ENCODE measurements around the gene TTR.

Gene TTR

GRCh38 chr18:31551883-31552282 lies 39.8 kb upstream of the TTR start:
- WGBS (ENCODE audit: extremely low coverage, insufficient coverage, insufficient read length): no CpG with 5 or more reads among the region's 3 CpGs
- peaks cover 1% of the 10 kb centered on the region for H3K9me3 ChIP-seq (ENCODE audit: insufficient read depth, low read depth, low read length)
- H3K36me3 ChIP-seq (ENCODE audit: control insufficient read depth in 1 of 2, insufficient read depth in 2 of 2, low read length in 2 of 2): peaks cover 0 to 4% of the 10 kb centered on the region in 2 experiments
- H3K4me1 ChIP-seq (ENCODE audit: control insufficient read depth in 1 of 2, insufficient read depth in 2 of 2, low read length in 2 of 2): no peaks in the 10 kb centered on the region
- no peak overlapping the region for H3K9ac ChIP-seq (ENCODE audit: low read length)
- no peak overlapping the region for H4K91ac ChIP-seq (ENCODE audit: low read depth, low read length)
- H4K8ac ChIP-seq (ENCODE audit: low read depth, low read length): no peak overlapping the region
- no peaks in the 10 kb centered on the region for H3K27me3 ChIP-seq (ENCODE audit: insufficient read depth, low read length)
- no peak overlapping the region for H3K4ac ChIP-seq (ENCODE audit: low read depth, low read length)
- DNase-seq: no peak
- no peak overlapping the region for H2BK120ac ChIP-seq (ENCODE audit: insufficient read depth, low read length, poor library complexity)
- H3K4me3 ChIP-seq (ENCODE audit: low read depth, low read length): no peak overlapping the region
- H2AK5ac ChIP-seq (ENCODE audit: low read length): no peak overlapping the region
- no peak overlapping the region for H3K14ac ChIP-seq (ENCODE audit: low read length)
- no peak overlapping the region for H3K18ac ChIP-seq (ENCODE audit: low read length)
- no peak overlapping the region for H2BK5ac ChIP-seq (ENCODE audit: low read depth, low read length, poor library complexity)
- H2BK12ac ChIP-seq (ENCODE audit: low read length): no peak overlapping the region
- no peak overlapping the region for H3K27ac ChIP-seq (ENCODE audit: low read depth, low read length)
- H4K12ac ChIP-seq (ENCODE audit: low read depth, low read length): no peak overlapping the region
- no peaks in the 10 kb centered on the region for H3K79me2 ChIP-seq (ENCODE audit: control insufficient read depth, insufficient read depth, low read length, poor library complexity)
- H3K4me2 ChIP-seq (ENCODE audit: low read length): no peak overlapping the region
- H2AFZ ChIP-seq (ENCODE audit: insufficient read depth, low read length, poor library complexity): no peak overlapping the region
- H3K79me1 ChIP-seq (ENCODE audit: low read length): no peaks in the 10 kb centered on the region
- no peak overlapping the region for H3K23ac ChIP-seq (ENCODE audit: low read length)

GRCh38 chr18:31553800-31554199 lies 37.9 kb upstream of the TTR start:
- H4K8ac ChIP-seq (ENCODE audit: low read depth, low read length): no peak overlapping the region
- WGBS (ENCODE audit: extremely low coverage, insufficient coverage, insufficient read length): no CpG with 5 or more reads among the region's 6 CpGs
- no peak overlapping the region for H2BK12ac ChIP-seq (ENCODE audit: low read length)
- H3K79me1 ChIP-seq (ENCODE audit: low read length): no peaks in the 10 kb centered on the region
- no peaks in the 10 kb centered on the region for H3K4me1 ChIP-seq (ENCODE audit: control insufficient read depth in 1 of 2, insufficient read depth in 2 of 2, low read length in 2 of 2)
- H2BK120ac ChIP-seq (ENCODE audit: insufficient read depth, low read length, poor library complexity): no peak overlapping the region
- H3K27me3 ChIP-seq (ENCODE audit: insufficient read depth, low read length): no peaks in the 10 kb centered on the region
- DNase-seq: no peak
- no peak overlapping the region for H3K14ac ChIP-seq (ENCODE audit: low read length)
- H3K18ac ChIP-seq (ENCODE audit: low read length): no peak overlapping the region
- H3K4ac ChIP-seq (ENCODE audit: low read depth, low read length): no peak overlapping the region
- no peak overlapping the region for H2AFZ ChIP-seq (ENCODE audit: insufficient read depth, low read length, poor library complexity)
- no peak overlapping the region for H3K23ac ChIP-seq (ENCODE audit: low read length)
- H4K12ac ChIP-seq (ENCODE audit: low read depth, low read length): no peak overlapping the region
- peaks cover 0 to 2% of the 10 kb centered on the region in 2 experiments for H3K36me3 ChIP-seq (ENCODE audit: control insufficient read depth in 1 of 2, insufficient read depth in 2 of 2, low read length in 2 of 2)
- H3K79me2 ChIP-seq (ENCODE audit: control insufficient read depth, insufficient read depth, low read length, poor library complexity): no peaks in the 10 kb centered on the region
- peaks cover 1% of the 10 kb centered on the region for H3K9me3 ChIP-seq (ENCODE audit: insufficient read depth, low read depth, low read length)
- no peak overlapping the region for H4K91ac ChIP-seq (ENCODE audit: low read depth, low read length)
- H3K4me2 ChIP-seq (ENCODE audit: low read length): no peak overlapping the region
- H2AK5ac ChIP-seq (ENCODE audit: low read length): no peak overlapping the region
- no peak overlapping the region for H3K27ac ChIP-seq (ENCODE audit: low read depth, low read length)
- no peak overlapping the region for H3K4me3 ChIP-seq (ENCODE audit: low read depth, low read length)
- H3K9ac ChIP-seq (ENCODE audit: low read length): no peak overlapping the region
- no peak overlapping the region for H2BK5ac ChIP-seq (ENCODE audit: low read depth, low read length, poor library complexity)

DNA sequence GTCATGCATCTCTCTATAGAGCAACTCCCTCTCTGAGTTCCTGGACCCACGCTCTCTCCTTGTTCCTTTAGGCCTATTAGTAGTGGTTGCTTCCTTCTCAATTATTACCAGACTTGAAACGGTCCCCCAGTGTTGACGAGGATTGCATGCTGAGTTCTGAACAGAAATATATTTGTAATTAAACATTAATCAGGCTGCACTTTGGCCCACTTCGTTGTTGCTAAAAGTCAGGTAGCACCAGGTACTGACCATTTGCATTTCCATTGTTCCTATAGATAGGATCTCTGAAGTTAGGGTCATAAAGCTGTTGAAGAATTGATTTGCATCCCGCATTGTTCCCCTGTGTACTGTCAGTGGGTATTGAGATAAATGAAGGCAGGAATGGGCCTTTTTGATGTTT lies 36.9 kb upstream of the TTR start:
- Histone ChIP-seq H3K4me2 (ENCODE audit: low read length) (no peak overlapping the region), H3K4me1 (ENCODE audit: control insufficient read depth in 1 of 2, insufficient read depth in 2 of 2, low read length in 2 of 2) (no peaks in the 10 kb centered on the region), H3K79me2 (ENCODE audit: control insufficient read depth, insufficient read depth, low read length, poor library complexity) (no peaks in the 10 kb centered on the region), H3K9ac (ENCODE audit: low read length) (no peak overlapping the region), H2AK5ac (ENCODE audit: low read length) (no peak overlapping the region), H3K14ac (ENCODE audit: low read length) (no peak overlapping the region), H3K4me3 (ENCODE audit: low read depth, low read length) (no peak overlapping the region), H3K79me1 (ENCODE audit: low read length) (no peaks in the 10 kb centered on the region), H3K27me3 (ENCODE audit: insufficient read depth, low read length) (no peaks in the 10 kb centered on the region), H3K4ac (ENCODE audit: low read depth, low read length) (no peak overlapping the region), H3K9me3 (ENCODE audit: insufficient read depth, low read depth, low read length) (peaks cover 1% of the 10 kb centered on the region), H2AFZ (ENCODE audit: insufficient read depth, low read length, poor library complexity) (no peak overlapping the region), H4K8ac (ENCODE audit: low read depth, low read length) (no peak overlapping the region), H4K12ac (ENCODE audit: low read depth, low read length) (no peak overlapping the region), H3K23ac (ENCODE audit: low read length) (no peak overlapping the region), H2BK5ac (ENCODE audit: low read depth, low read length, poor library complexity) (no peak overlapping the region), H3K36me3 (ENCODE audit: control insufficient read depth in 1 of 2, insufficient read depth in 2 of 2, low read length in 2 of 2) (no peaks in the 10 kb centered on the region), H3K18ac (ENCODE audit: low read length) (no peak overlapping the region), H2BK12ac (ENCODE audit: low read length) (no peak overlapping the region), H2BK120ac (ENCODE audit: insufficient read depth, low read length, poor library complexity) (no peak overlapping the region), H4K91ac (ENCODE audit: low read depth, low read length) (no peak overlapping the region), H3K27ac (ENCODE audit: low read depth, low read length) (no peak overlapping the region)
- no CpG with 5 or more reads among the region's 5 CpGs for WGBS (ENCODE audit: extremely low coverage, insufficient coverage, insufficient read length)
- no peak for DNase-seq

DNA sequence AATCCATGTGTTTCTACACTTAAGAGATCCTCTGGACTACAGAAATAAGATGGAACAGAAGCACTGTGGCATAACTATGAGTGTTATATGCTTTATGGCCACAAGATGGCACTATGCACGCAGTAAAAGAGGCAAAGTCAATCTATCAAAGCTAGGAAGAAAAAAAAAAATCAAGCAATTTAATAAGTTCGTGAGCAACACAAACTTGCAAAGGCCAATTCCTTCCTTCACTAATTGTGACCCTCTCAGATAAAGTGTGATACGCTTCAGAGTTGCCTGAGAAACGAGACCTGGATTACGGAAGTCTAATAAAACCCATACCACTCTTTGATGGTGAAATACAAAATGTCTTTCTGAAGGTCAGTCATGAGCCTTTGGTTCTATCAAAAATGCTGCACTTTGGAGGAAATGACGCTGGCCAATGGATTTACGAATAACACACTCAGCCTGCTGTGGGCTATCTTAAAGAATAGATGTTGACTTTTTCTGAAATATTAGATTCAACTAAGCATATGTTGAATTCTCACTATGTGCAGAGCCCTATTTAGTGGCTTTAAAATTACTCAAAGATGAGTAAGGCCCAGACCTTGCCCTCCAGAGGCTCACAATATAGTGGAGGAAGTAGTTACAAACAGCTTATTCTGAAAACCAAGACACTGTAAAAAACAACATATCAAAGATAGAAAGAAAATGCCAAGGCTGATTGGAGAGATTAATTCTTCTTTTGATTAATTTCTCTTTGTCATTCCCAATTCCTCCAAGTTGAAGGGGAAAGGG lies 35.5 kb upstream of the TTR start:
- H3K79me1 ChIP-seq (ENCODE audit: low read length): no peaks in the 10 kb centered on the region
- H2BK5ac ChIP-seq (ENCODE audit: low read depth, low read length, poor library complexity): no peak overlapping the region
- H3K4me1 ChIP-seq (ENCODE audit: control insufficient read depth in 1 of 2, insufficient read depth in 2 of 2, low read length in 2 of 2): no peaks in the 10 kb centered on the region
- H3K18ac ChIP-seq (ENCODE audit: low read length): no peak overlapping the region
- peak; percentile 48 to 90 for DNase-seq
- H3K27me3 ChIP-seq (ENCODE audit: insufficient read depth, low read length): no peaks in the 10 kb centered on the region
- H2AK5ac ChIP-seq (ENCODE audit: low read length): no peak overlapping the region
- H3K9ac ChIP-seq (ENCODE audit: low read length): no peak overlapping the region
- no peak overlapping the region for H3K4me2 ChIP-seq (ENCODE audit: low read length)
- no peak overlapping the region for H4K91ac ChIP-seq (ENCODE audit: low read depth, low read length)
- H4K12ac ChIP-seq (ENCODE audit: low read depth, low read length): no peak overlapping the region
- H3K14ac ChIP-seq (ENCODE audit: low read length): no peak overlapping the region
- H2BK12ac ChIP-seq (ENCODE audit: low read length): no peak overlapping the region
- H4K8ac ChIP-seq (ENCODE audit: low read depth, low read length): no peak overlapping the region
- H2BK120ac ChIP-seq (ENCODE audit: insufficient read depth, low read length, poor library complexity): no peak overlapping the region
- no CpG with 5 or more reads among the region's 7 CpGs for WGBS (ENCODE audit: extremely low coverage, insufficient coverage, insufficient read length)
- H3K27ac ChIP-seq (ENCODE audit: low read depth, low read length): no peak overlapping the region
- peaks cover 1% of the 10 kb centered on the region for H3K9me3 ChIP-seq (ENCODE audit: insufficient read depth, low read depth, low read length)
- H3K4ac ChIP-seq (ENCODE audit: low read depth, low read length): no peak overlapping the region
- H3K36me3 ChIP-seq (ENCODE audit: control insufficient read depth in 1 of 2, insufficient read depth in 2 of 2, low read length in 2 of 2): no peaks in the 10 kb centered on the region
- H3K4me3 ChIP-seq (ENCODE audit: low read depth, low read length): no peak overlapping the region
- no peak overlapping the region for H3K23ac ChIP-seq (ENCODE audit: low read length)
- no peak overlapping the region for H2AFZ ChIP-seq (ENCODE audit: insufficient read depth, low read length, poor library complexity)
- no peaks in the 10 kb centered on the region for H3K79me2 ChIP-seq (ENCODE audit: control insufficient read depth, insufficient read depth, low read length, poor library complexity)
